SK-N-SH (cell line): ENCODE measurements around the gene RBM19. TPM values are rescaled to one million over a fixed set of nuclear protein-coding genes. Genes with fewer than 3 reads are reported as not detected.

Source experiments
- CTCF ChIA-PET: fragments of 300-600, 350-600 bp; formaldehyde crosslinking; extraction: SDS; loops from one replicate; lab custom pipeline; 2021; lab: Yijun Ruan, JAX
- POLR2A ChIA-PET: fragments of 350-600 bp; sonication (Branson Sonifier 250); formaldehyde crosslinking; extraction: SDS; loops from one replicate; lab custom pipeline; 2020; ENCODE audit warnings: antibody characterized with exemption, inconsistent platforms; lab: Yijun Ruan, JAX
- DNase-seq: peaks from one replicate; pipeline ENCODE4 v3.0.0; 2012
- H2AFZ ChIP-seq: fragments of 200-600 bp; sonication (generic); 2 replicates; pipeline ENCODE4 v1.8.1; 2016; ENCODE audit warnings: antibody characterized with exemption, mild to moderate bottlenecking, low read depth
- H3F3A ChIP-seq: fragments of 200-600 bp; sonication (generic); replicated peaks from 2 replicates; pipeline ENCODE3; 2016; ENCODE audit warnings: antibody characterized with exemption, mild to moderate bottlenecking; ENCODE audit not compliant: insufficient read depth
- H3K27ac ChIP-seq, 2 experiments: fragments of 200-500 bp in 1 of 2; fragments of 200-600 bp in 1 of 2; sonication (Bioruptor generic) in 1 of 2; sonication (generic), shearing (Covaris generic) in 1 of 2; 2 replicates each; pipeline versions ENCODE4 v1.5.1 to v1.6.1; 2014 to 2016; ENCODE audit warnings: low read depth in 2 of 2, inconsistent platforms in 1 of 2, low read length in 1 of 2, mild to moderate bottlenecking in 1 of 2, mixed read lengths in 1 of 2
- H3K27me3 ChIP-seq: fragments of 200-600 bp; sonication (generic), shearing (Covaris generic); 2 replicates; pipeline ENCODE4 v1.6.1; 2016; ENCODE audit warnings: mixed run types; ENCODE audit not compliant: insufficient read depth
- H3K36me3 ChIP-seq, 2 experiments: fragments of 200-500 bp in 1 of 2; fragments of 200-600 bp in 1 of 2; sonication (Bioruptor generic) in 1 of 2; sonication (generic) in 1 of 2; replicated peaks in 1 of 2; 2 replicates each; pipeline versions ENCODE3 to v1.5.1; 2014 to 2016; ENCODE audit warnings: low read length in 1 of 2, mild to moderate bottlenecking in 1 of 2; ENCODE audit not compliant: insufficient read depth in 2 of 2, control insufficient read depth in 1 of 2
- H3K4me1 ChIP-seq, 2 experiments: fragments of 200-500 bp in 1 of 2; fragments of 200-600 bp in 1 of 2; sonication (Bioruptor generic) in 1 of 2; sonication (generic), shearing (Covaris generic) in 1 of 2; 2 replicates each; pipeline versions ENCODE4 v1.5.1 to v1.6.1; 2014 to 2016; ENCODE audit warnings: low read depth in 1 of 2, low read length in 1 of 2, mixed run types in 1 of 2; ENCODE audit not compliant: insufficient read depth in 2 of 2, control insufficient read depth in 1 of 2
- H3K4me2 ChIP-seq: fragments of 200-600 bp; sonication (generic), shearing (Covaris generic); 2 replicates; pipeline ENCODE4 v1.6.1; 2017; ENCODE audit warnings: mixed run types
- H3K4me3 ChIP-seq, 2 experiments: fragments of 200-500 bp in 1 of 2; fragments of 200-600 bp in 1 of 2; sonication (Bioruptor generic) in 1 of 2; sonication (generic), shearing (Covaris generic) in 1 of 2; 2 replicates each; pipeline versions ENCODE4 v1.5.1 to v1.8.1; 2014 to 2016; ENCODE audit warnings: low read depth in 2 of 2, inconsistent platforms in 1 of 2, low read length in 1 of 2, mild to moderate bottlenecking in 1 of 2, mixed read lengths in 1 of 2, moderate library complexity in 1 of 2
- H3K79me2 ChIP-seq: fragments of 200-600 bp; sonication (generic); 2 replicates; pipeline ENCODE4 v1.8.1; 2017; ENCODE audit warnings: mild to moderate bottlenecking; ENCODE audit not compliant: insufficient read depth
- H3K9ac ChIP-seq: fragments of 200-600 bp; sonication (generic); 2 replicates; pipeline ENCODE4 v1.6.1; 2017; ENCODE audit warnings: mixed run types
- H3K9me2 ChIP-seq: fragments of 200-600 bp; sonication (generic); 2 replicates; pipeline ENCODE4 v1.6.1; 2017; ENCODE audit warnings: mixed run types
- H3K9me3 ChIP-seq: fragments of 200-600 bp; sonication (generic); 2 replicates; pipeline ENCODE4 v1.6.1; 2017; ENCODE audit warnings: mixed run types, mild to moderate bottlenecking, moderate library complexity
- H4K20me1 ChIP-seq: fragments of 200-600 bp; sonication (generic); 2 replicates; pipeline ENCODE4 v1.6.1; 2017; ENCODE audit warnings: mild to moderate bottlenecking, mixed run types; ENCODE audit not compliant: insufficient read depth
- CHD2 ChIP-seq: fragments of 150-350 bp; IDR thresholded peaks from 2 replicates; pipeline ENCODE4 v1.6.1; 2018; ENCODE audit warnings: low read length; ENCODE audit not compliant: partially characterized antibody
- ELF1 ChIP-seq: IDR thresholded peaks from 2 replicates; pipeline ENCODE4 v1.4.0; 2012
- EP300 ChIP-seq, 2 experiments: IDR thresholded peaks; 2 replicates each; pipeline versions ENCODE4 v1.4.0 to v1.6.1; 2012; ENCODE audit warnings: borderline replicate concordance in 1 of 2, low read depth in 1 of 2, low read length in 1 of 2
- EZH2phosphoT487 ChIP-seq: fragments of 200-600 bp; sonication (generic); IDR thresholded peaks from 2 replicates; pipeline ENCODE4 v1.6.1; 2017; ENCODE audit warnings: low read depth, mixed run types, mild to moderate bottlenecking, antibody characterized with exemption, moderate library complexity, borderline replicate concordance
- FOSL2 ChIP-seq: IDR thresholded peaks from 2 replicates; pipeline ENCODE4 v1.4.0; 2012; ENCODE audit warnings: low read depth, mild to moderate bottlenecking, moderate library complexity, borderline replicate concordance
- FOXJ3 ChIP-seq: sonication (generic); formaldehyde crosslinking; IDR thresholded peaks from 2 replicates; pipeline ENCODE4 v1.5.1; 2020; ENCODE audit warnings: mild to moderate bottlenecking, missing genetic modification reagents
- FOXM1 ChIP-seq: IDR thresholded peaks from 2 replicates; pipeline ENCODE4 v1.4.0; 2012; ENCODE audit warnings: low read depth, mild to moderate bottlenecking
- GATA2 ChIP-seq: sonication (generic); formaldehyde crosslinking; IDR thresholded peaks from 2 replicates; pipeline ENCODE4 v1.5.0; 2020; ENCODE audit warnings: mild to moderate bottlenecking, missing genetic modification reagents
- IRF3 ChIP-seq: fragments of 150-350 bp; IDR thresholded peaks from 2 replicates; pipeline ENCODE4 v1.6.1; 2016; ENCODE audit warnings: mild to moderate bottlenecking, low read depth, low read length
- JUND ChIP-seq: IDR thresholded peaks from 2 replicates; pipeline ENCODE4 v1.4.0; 2012
- MXI1 ChIP-seq: IDR thresholded peaks from 2 replicates; pipeline ENCODE4 v1.6.1; 2012; ENCODE audit warnings: mild to moderate bottlenecking, low read depth, low read length, improper control_type of control experiment
- NFIC ChIP-seq: IDR thresholded peaks from 2 replicates; pipeline ENCODE4 v1.4.0; 2012; ENCODE audit warnings: borderline replicate concordance
- NRF1 ChIP-seq: IDR thresholded peaks from 2 replicates; pipeline ENCODE4 v1.6.1; 2012; ENCODE audit warnings: low read depth, mild to moderate bottlenecking, low read length
- PBX3 ChIP-seq: IDR thresholded peaks from 2 replicates; pipeline ENCODE4; 2012
- POLR2AphosphoS5 ChIP-seq: IDR thresholded peaks from 2 replicates; pipeline ENCODE4 v1.6.1; 2012; ENCODE audit warnings: low read depth, low read length
- RFX5 ChIP-seq: IDR thresholded peaks from 2 replicates; pipeline ENCODE4 v1.6.1; 2012; ENCODE audit warnings: mild to moderate bottlenecking, improper control_type of control experiment, low read length
- SIN3A ChIP-seq: IDR thresholded peaks from 2 replicates; pipeline ENCODE4 v1.6.1; 2012; ENCODE audit warnings: low read depth, mild to moderate bottlenecking, low read length, moderate library complexity, borderline replicate concordance
- YY1 ChIP-seq: IDR thresholded peaks from 2 replicates; pipeline ENCODE4 v1.4.0; 2012; ENCODE audit warnings: low read depth, mild to moderate bottlenecking
- WGBS: methylation state at CpG from one replicate; pipeline ENCODE4 v1.1.6; 2017; ENCODE audit warnings: low lambda C conversion rate; 5-methylcytosine and 5-hydroxymethylcytosine counted together
- polyA plus RNA-seq, 3 experiments: library from polyadenylated mRNA; depleted of rRNA; stranded (reverse); fragments of >200 nt; gene quantifications; 2 replicates each; pipeline ENCODE4 v1.2.3, GENCODE V29; 2012
- TF ChIP-seq, protein P1 (sequence below): IDR thresholded peaks from 2 replicates; pipeline ENCODE4 v1.4.0; 2012; ENCODE audit warnings: low read depth, borderline replicate concordance
- TF ChIP-seq, protein P2 (sequence below): IDR thresholded peaks from 2 replicates; pipeline ENCODE4 v1.4.0; 2012; ENCODE audit warnings: low read depth, borderline replicate concordance

Gene RBM19, protein sequence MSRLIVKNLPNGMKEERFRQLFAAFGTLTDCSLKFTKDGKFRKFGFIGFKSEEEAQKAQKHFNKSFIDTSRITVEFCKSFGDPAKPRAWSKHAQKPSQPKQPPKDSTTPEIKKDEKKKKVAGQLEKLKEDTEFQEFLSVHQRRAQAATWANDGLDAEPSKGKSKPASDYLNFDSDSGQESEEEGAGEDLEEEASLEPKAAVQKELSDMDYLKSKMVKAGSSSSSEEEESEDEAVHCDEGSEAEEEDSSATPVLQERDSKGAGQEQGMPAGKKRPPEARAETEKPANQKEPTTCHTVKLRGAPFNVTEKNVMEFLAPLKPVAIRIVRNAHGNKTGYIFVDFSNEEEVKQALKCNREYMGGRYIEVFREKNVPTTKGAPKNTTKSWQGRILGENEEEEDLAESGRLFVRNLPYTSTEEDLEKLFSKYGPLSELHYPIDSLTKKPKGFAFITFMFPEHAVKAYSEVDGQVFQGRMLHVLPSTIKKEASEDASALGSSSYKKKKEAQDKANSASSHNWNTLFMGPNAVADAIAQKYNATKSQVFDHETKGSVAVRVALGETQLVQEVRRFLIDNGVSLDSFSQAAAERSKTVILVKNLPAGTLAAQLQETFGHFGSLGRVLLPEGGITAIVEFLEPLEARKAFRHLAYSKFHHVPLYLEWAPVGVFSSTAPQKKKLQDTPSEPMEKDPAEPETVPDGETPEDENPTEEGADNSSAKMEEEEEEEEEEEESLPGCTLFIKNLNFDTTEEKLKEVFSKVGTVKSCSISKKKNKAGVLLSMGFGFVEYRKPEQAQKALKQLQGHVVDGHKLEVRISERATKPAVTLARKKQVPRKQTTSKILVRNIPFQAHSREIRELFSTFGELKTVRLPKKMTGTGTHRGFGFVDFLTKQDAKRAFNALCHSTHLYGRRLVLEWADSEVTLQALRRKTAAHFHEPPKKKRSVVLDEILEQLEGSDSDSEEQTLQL
- polyA plus RNA-seq (2012; rRNA removed) = 16.6 and 20.3 TPM in 2 replicates
- 7.1 and 8.6 TPM in 2 replicates for polyA plus RNA-seq (2012; cell fraction: cytosol; rRNA removed)
- polyA plus RNA-seq (2012; cell fraction: nucleus; rRNA removed) = 84.1 and 93.2 TPM in 2 replicates

- Histone ChIP-seq H2AFZ (peak within 1 kb of the TSS; percentile 94), H3K9me3 (no peaks in the 10 kb centered on the region), H3K9ac (peak within 1 kb of the TSS; percentile 67), H3F3A (no peaks in the 10 kb centered on the region), H3K4me1 (peaks cover 0 to 9% of the 10 kb centered on the region in 2 experiments; a peak in 3 of 4 replicates), H3K27me3 (peaks cover 17% of the 10 kb centered on the region; the same call in 1 of the 2 replicates), H3K4me2 (peak within 1 kb of the TSS; percentile 76), H4K20me1 (no peaks in the 10 kb centered on the region), H3K36me3 (peaks cover 3 to 15% of the 10 kb centered on the region in 2 experiments), H3K27ac (peak within 1 kb of the TSS; percentile 23 to 39; a peak in 2 of 4 replicates), H3K9me2 (no peaks in the 10 kb centered on the region), H3K79me2 (peaks cover 25% of the 10 kb centered on the region), H3K4me3 (peak within 1 kb of the TSS; percentile 80 to 93)
- WGBS = 1% methylated on average over 46 of the region's 46 CpGs
- ChIA-PET POLR2A (interaction anchor here (1.4 kb wide), 1 partner anchor 17 kb away, joined by 3 read pairs; no protein-coding TSS in a partner anchor), CTCF (interaction anchor here (0.5 to 7.3 kb wide), 15 partner anchors 9 to 1060 kb away, joined by 3 to 73 read pairs (median 3); no protein-coding TSS in a partner anchor)
- DNase-seq = peak; percentile 95
- TF ChIP-seq CHD2 = peak; percentile 36
- peak; percentile 7; the same call in 1 of the 2 replicates for TF ChIP-seq PBX3
- peak; percentile 85 for TF ChIP-seq ELF1
- no peak for TF ChIP-seq EP300 (IDR thresholded peaks at IDR 0.05; ENCODE audit: borderline replicate concordance in 1 of 2, low read depth in 1 of 2, low read length in 1 of 2)
- peak; percentile 100 for TF ChIP-seq MXI1
- peak; percentile 98 for TF ChIP-seq YY1
- TF ChIP-seq GATA2 (CRISPR knock-in tag) = no peak
- TF ChIP-seq NRF1 = peak; percentile 90
- no peak for TF ChIP-seq JUND
- TF ChIP-seq FOSL2 = no peak
- TF ChIP-seq NFIC = no peak; the same call in 1 of the 2 replicates
- TF ChIP-seq, protein P1, sequence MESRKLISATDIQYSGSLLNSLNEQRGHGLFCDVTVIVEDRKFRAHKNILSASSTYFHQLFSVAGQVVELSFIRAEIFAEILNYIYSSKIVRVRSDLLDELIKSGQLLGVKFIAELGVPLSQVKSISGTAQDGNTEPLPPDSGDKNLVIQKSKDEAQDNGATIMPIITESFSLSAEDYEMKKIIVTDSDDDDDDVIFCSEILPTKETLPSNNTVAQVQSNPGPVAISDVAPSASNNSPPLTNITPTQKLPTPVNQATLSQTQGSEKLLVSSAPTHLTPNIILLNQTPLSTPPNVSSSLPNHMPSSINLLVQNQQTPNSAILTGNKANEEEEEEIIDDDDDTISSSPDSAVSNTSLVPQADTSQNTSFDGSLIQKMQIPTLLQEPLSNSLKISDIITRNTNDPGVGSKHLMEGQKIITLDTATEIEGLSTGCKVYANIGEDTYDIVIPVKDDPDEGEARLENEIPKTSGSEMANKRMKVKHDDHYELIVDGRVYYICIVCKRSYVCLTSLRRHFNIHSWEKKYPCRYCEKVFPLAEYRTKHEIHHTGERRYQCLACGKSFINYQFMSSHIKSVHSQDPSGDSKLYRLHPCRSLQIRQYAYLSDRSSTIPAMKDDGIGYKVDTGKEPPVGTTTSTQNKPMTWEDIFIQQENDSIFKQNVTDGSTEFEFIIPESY = no peak
- TF ChIP-seq SIN3A = peak; percentile 97
- TF ChIP-seq, protein P2, sequence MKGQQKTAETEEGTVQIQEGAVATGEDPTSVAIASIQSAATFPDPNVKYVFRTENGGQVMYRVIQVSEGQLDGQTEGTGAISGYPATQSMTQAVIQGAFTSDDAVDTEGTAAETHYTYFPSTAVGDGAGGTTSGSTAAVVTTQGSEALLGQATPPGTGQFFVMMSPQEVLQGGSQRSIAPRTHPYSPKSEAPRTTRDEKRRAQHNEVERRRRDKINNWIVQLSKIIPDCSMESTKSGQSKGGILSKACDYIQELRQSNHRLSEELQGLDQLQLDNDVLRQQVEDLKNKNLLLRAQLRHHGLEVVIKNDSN = peak; percentile 99
- no peak; the same call in 1 of the 2 replicates for TF ChIP-seq IRF3
- no peak for TF ChIP-seq EZH2phosphoT487
- no peak for TF ChIP-seq FOXJ3
- no peak for TF ChIP-seq FOXM1
- no peak for TF ChIP-seq RFX5
- TF ChIP-seq POLR2AphosphoS5 = peak; percentile 55
These were observed at the start of gene RBM19 for GRCh38 chr12:113965951-113966797. Gene RBM19, minus strand, starts transcription at chr12:113966325. Its CDS starts 98 bp downstream, at chr12:113966227.
